ENCODE measurements around the gene KIAA1755. TPM values are rescaled to one million over a fixed set of nuclear protein-coding genes. Genes with fewer than 3 reads are reported as not detected.

The KIAA1755 gene
- total and polyA plus RNA-seq, 9 of the 15 experiments (the other 6 are each of a cell fraction or from before 2014, with no cell fraction given): not detected

DNA sequence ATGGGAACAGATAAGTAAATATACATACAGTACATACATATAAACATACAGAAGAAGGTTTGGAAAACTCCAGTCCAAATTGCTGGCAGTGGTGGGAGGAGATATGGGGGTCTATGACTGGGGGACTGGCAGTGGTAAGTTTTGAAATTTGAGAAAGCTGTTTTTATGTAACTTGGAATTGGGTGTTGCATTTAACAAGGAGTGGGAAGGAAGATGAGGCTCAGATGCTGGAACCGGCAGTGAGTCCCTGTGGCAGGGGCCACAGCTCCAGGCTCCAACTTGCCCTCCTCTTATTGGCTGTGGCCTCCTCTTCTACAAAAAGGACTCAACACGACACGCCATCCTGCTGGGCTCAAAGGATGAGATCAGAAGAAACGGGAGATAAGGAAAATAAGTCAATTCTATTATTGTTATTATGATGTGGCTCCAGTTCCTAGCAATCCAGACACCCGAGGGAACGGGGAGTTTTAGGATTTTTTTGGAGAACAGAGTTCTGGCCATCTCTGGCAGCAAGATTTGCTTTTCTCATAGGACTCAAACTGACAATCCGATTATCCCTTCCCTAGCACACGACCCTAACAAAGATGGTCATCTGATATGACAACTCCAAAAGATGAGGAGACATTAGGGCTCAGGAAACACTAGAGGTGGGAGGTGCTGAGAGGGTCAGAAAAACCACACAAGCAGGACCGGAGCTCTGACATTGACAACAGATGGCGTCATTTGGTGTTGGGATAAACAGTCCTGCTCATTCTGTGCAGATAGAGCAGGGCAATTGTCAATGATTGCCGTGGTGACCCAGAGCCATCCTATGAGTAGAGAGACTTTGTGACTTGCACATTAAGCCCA, 89.5 kb downstream of the KIAA1755 start:
- DNase-seq (ENCODE audit: extremely low read depth in 1 of 4, low spot score in 3 of 4): peak in 2 of 4 experiments; percentile 39 to 42
- H3K27ac ChIP-seq (ENCODE audit: extremely low read depth, low read depth, low read length): no peak overlapping the region
- ChIA-PET CTCF (ENCODE audit: low intra/inter-chr PET ratio) (interaction anchor here (1.0 kb wide), 1 partner anchor 58 kb away, joined by 3 read pairs; no protein-coding TSS in a partner anchor), POLR2A (interaction anchor here (0.7 to 1.4 kb wide), 4 partner anchors 12 to 590 kb away, joined by 3 to 4 read pairs (median 3); no protein-coding TSS in a partner anchor)
- ATAC-seq: peak; percentile 52
- H2AFZ ChIP-seq (ENCODE audit: low read depth, low read length): peak overlapping the region; percentile 7; the same call in 1 of the 2 replicates
- no peaks in the 10 kb centered on the region for H3K9me1 ChIP-seq (ENCODE audit: control insufficient read depth, insufficient read depth, low read length)
- in situ Hi-C loops (cut with MboI) (no loop called here), intact Hi-C loops (cut with micrococcal nuclease) (no loop called here)
- H3K79me2 ChIP-seq (ENCODE audit: control insufficient read depth, insufficient read depth, low read length): no peaks in the 10 kb centered on the region
- no peaks in the 10 kb centered on the region for H3K27me3 ChIP-seq (ENCODE audit: control insufficient read depth in 2 of 2, insufficient read depth in 2 of 2, low read length in 2 of 2)
- H3K9ac ChIP-seq (ENCODE audit: insufficient read depth in 1 of 2, low read depth in 2 of 2, low read length in 2 of 2): no peak overlapping the region; a peak in 1 of 4 replicates
- WGBS (ENCODE audit: insufficient coverage, low coverage, missing lambda C conversion rate): 9% methylated on average over 11 of the region's 11 CpGs
- no peak overlapping the region for H3K4me3 ChIP-seq
- FAIRE-seq: peak; percentile 71
- H4K20me1 ChIP-seq (replicated peaks; ENCODE audit: control insufficient read depth, insufficient read depth, low read length): no peaks in the 10 kb centered on the region
- no peaks in the 10 kb centered on the region for H3K9me3 ChIP-seq (replicated peaks; ENCODE audit: control insufficient read depth, insufficient read depth, low read depth, low read length)
- BruUV-seq (replicated peaks): no TSS peak
- no peak overlapping the region for H3K4me2 ChIP-seq (ENCODE audit: insufficient read depth, low read length)
- peaks cover 9 to 12% of the 10 kb centered on the region in 2 experiments; a peak in 3 of 5 replicates for H3K4me1 ChIP-seq (replicated peaks in 1 of 2; ENCODE audit: control insufficient read depth in 2 of 2, insufficient read depth in 2 of 2, low read length in 2 of 2)
- no peaks in the 10 kb centered on the region for H3K36me3 ChIP-seq (ENCODE audit: control insufficient read depth, insufficient read depth, low read length)
- peak; percentile 30 for TF ChIP-seq MEIS2 (IDR thresholded peaks at IDR 0.05; ENCODE audit: partially characterized antibody)
- 0 out of 2 replicates have a peak, but pooled peaks have one; percentile 26 for TF ChIP-seq GATA2 (CRISPR knock-in tag; IDR thresholded peaks at IDR 0.05)
- TF ChIP-seq JUN (IDR thresholded peaks at IDR 0.05; ENCODE audit: borderline replicate concordance, low read depth, low read length): 0 out of 2 replicates have a peak, but pooled peaks have one; percentile 37
- no peak for TF ChIP-seq JUN (CRISPR knock-in tag; IDR thresholded peaks at IDR 0.05; ENCODE audit: borderline replicate concordance)
- TF ChIP-seq ZNF174 (CRISPR knock-in tag; IDR thresholded peaks at IDR 0.05): no peak
- TF ChIP-seq, protein P1, sequence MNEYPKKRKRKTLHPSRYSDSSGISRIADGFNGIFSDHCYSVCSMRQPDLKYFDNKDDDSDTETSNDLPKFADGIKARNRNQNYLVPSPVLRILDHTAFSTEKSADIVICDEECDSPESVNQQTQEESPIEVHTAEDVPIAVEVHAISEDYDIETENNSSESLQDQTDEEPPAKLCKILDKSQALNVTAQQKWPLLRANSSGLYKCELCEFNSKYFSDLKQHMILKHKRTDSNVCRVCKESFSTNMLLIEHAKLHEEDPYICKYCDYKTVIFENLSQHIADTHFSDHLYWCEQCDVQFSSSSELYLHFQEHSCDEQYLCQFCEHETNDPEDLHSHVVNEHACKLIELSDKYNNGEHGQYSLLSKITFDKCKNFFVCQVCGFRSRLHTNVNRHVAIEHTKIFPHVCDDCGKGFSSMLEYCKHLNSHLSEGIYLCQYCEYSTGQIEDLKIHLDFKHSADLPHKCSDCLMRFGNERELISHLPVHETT (CRISPR knock-in tag; conservative IDR thresholded peaks at IDR 0.05 in 1 of 2, IDR thresholded peaks at IDR 0.05 in 1 of 2): no peak
- no peak for TF ChIP-seq NR2C2 (CRISPR knock-in tag; IDR thresholded peaks at IDR 0.05)
- TF ChIP-seq NR2C2 (tag; IDR thresholded peaks at IDR 0.05): peak; percentile 36; the same call in 1 of the 2 replicates
- 0 out of 2 replicates have a peak, but pooled peaks have one; percentile 19 for TF ChIP-seq ESRRA (IDR thresholded peaks at IDR 0.05; ENCODE audit: borderline replicate concordance, low read depth)
- no peak for TF ChIP-seq ZNF124 (CRISPR knock-in tag; IDR thresholded peaks at IDR 0.05)
- peak; percentile 68 for TF ChIP-seq ATF7 (IDR thresholded peaks at IDR 0.05)
- peak; percentile 33; the same call in 1 of the 2 replicates for TF ChIP-seq SOX6 (IDR thresholded peaks at IDR 0.05)
- peak; percentile 45; the same call in 1 of the 2 replicates for TF ChIP-seq JUND (IDR thresholded peaks at IDR 0.05; ENCODE audit: borderline replicate concordance, low read depth, low read length)
- TF ChIP-seq JUND (tag; IDR thresholded peaks at IDR 0.05; ENCODE audit: borderline replicate concordance, low read depth, low read length): peak; percentile 36; the same call in 1 of the 3 replicates
- TF ChIP-seq, protein P2, sequence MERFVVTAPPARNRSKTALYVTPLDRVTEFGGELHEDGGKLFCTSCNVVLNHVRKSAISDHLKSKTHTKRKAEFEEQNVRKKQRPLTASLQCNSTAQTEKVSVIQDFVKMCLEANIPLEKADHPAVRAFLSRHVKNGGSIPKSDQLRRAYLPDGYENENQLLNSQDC (CRISPR knock-in tag; IDR thresholded peaks at IDR 0.05): no peak
- peak; percentile 43; the same call in 1 of the 2 replicates for TF ChIP-seq FOSL1 (tag; conservative IDR thresholded peaks at IDR 0.05)
- no peak for TF ChIP-seq NR0B1 (IDR thresholded peaks at IDR 0.05; ENCODE audit: partially characterized antibody)
- no peak for TF ChIP-seq ATF1 (CRISPR knock-in tag; IDR thresholded peaks at IDR 0.05)
- peak; percentile 40; the same call in 1 of the 2 replicates for TF ChIP-seq ATF1 (tag; IDR thresholded peaks at IDR 0.05)

Measured in K562 (cell line).